Measurements from ENCODE around the gene APC2.

DNA sequence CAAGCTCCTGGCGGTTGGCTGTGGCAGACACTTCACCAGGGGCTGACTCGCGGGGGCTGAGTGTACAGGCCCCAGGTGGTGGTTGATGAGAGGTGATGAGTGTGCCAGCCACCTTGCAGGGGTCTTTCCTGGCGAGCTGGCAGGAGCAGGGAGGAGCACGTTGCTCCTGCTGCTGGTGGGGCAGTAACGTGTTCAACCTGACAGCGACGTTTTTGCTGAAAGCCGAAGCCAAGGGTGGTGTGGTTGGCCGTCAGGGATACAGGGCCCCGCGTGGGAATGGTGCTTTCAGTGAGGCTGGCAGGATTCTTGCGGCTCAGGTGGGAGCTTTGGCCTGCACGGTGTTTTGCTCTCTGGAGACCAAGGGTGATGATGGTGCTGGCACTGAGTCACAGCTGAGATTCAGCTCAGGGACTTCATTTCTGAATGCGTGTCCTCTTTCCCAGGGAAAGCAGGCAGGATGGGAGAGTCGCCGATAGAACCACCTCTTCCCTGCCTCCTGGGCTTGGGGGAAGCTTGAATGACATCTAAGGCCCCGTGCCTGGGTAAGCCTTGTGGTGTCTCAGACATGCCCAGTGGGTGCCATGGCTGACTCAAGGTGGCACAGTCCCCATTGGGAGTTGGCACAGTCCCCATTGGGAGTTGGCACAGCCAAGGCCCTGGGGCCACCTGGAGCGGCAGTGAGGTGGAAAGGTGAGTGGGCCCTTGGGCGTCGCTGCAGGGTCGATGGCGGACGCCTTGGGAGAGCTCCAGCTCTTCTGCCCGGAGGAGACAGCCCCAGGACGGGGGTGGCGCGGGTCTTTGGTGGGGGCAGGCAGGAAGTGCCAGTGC lies 33.7 kb upstream of the APC2 start:
- TF ChIP-seq, protein P1, sequence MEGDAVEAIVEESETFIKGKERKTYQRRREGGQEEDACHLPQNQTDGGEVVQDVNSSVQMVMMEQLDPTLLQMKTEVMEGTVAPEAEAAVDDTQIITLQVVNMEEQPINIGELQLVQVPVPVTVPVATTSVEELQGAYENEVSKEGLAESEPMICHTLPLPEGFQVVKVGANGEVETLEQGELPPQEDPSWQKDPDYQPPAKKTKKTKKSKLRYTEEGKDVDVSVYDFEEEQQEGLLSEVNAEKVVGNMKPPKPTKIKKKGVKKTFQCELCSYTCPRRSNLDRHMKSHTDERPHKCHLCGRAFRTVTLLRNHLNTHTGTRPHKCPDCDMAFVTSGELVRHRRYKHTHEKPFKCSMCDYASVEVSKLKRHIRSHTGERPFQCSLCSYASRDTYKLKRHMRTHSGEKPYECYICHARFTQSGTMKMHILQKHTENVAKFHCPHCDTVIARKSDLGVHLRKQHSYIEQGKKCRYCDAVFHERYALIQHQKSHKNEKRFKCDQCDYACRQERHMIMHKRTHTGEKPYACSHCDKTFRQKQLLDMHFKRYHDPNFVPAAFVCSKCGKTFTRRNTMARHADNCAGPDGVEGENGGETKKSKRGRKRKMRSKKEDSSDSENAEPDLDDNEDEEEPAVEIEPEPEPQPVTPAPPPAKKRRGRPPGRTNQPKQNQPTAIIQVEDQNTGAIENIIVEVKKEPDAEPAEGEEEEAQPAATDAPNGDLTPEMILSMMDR (optimal IDR thresholded peaks at IDR 0.05 in 1 of 3, IDR thresholded peaks at IDR 0.05 in 1 of 3, conservative IDR thresholded peaks at IDR 0.05 in 1 of 3; ENCODE audit: extremely low read depth in 1 of 3, insufficient read depth in 2 of 3, low read length in 3 of 3), result no peak
- TF ChIP-seq EZH2 (IDR thresholded peaks at IDR 0.05; ENCODE audit: low read length), result no peak
